HL-60/S4 treated with phorbol 12-myristate 13-acetate at 8.2 ng/mL for 4 days and 3 days (cell line): ENCODE results near the gene RNF217.
"Not testable (repeated sequence)": the region's sequence is repeated elsewhere in the genome, so short reads cannot be mapped to it uniquely, and the experiment has no call there.

ENCODE experiments used
- in situ Hi-C: fragments of 300-500 bp; cut with MboI; formaldehyde crosslinking; loops from 2 replicates; pipeline ENCODE4 v1.15.0; 2022; ENCODE audit warnings: low sequenced_read_pairs

RNF217 gene

DNA sequence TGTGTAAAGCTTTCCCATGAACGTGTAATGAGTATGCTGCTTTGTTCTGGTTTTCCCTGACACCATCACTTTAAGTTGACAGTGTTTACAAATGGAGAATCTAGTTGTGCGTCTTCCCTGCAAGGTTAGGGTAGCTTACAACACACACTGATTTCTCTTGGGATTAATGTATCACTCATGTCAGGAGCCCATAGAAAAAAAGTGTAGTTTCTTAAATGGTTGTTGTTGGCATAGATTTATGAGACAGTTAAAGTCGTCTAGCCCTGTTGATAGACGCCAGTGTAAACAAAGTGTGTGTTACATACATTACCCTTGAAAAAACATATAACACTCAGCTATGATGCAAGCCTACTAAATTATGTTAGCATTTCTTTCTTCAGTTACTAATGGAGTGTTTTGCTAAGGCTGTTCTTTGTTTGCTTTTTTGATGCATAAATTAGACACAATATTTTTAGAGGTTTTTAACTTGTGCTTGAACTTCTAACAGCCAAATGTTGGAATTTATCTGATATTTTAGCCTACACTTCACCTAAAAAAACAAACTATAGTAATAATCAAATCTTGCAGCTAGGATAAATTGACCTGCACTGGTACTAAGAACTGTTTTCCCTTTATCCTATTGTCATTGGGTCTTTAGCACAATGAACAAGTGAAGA lies 88.6 kb downstream of the RNF217 start:
- in situ Hi-C loops = no loop called here

DNA sequence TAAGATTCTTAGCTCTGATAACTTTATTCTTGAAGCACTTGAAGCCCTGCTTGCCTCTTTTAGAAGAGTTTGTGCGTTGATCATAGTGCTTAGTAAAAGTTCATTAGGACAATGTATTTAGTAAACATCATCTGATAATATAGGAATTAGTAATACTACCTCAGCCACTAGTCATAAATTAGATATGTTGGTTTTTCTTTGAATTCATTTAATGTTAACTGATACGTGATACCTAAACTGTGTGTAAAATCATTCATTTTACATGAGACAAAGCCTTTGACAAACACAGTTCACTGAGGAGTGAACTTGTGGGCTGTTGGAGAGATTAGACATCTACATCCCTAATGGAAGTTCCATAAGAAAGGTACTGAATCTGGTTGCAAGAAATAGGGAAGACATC lies 91.6 kb downstream of the RNF217 start:
- in situ Hi-C loops = no loop called here

DNA sequence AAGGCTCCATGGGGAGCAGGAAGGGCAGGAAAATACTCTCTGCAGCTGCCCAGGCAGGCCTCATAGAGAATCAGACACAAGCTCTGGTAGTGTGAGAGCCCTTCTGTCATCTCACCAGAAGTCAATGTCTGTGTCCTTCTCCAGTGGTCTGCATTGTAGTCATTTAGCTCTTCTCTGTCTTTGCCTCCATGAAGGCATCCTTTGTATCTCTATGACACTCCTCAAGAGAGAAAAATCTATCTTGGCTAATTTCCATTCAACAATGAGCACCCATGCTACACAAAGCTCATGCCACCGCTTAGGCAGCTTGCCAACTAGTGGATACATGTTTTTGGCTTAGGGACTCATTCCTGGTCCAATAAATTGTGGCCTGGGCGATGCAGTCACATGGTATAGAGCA lies 92.1 kb downstream of the RNF217 start:
- in situ Hi-C loops = no loop called here

DNA sequence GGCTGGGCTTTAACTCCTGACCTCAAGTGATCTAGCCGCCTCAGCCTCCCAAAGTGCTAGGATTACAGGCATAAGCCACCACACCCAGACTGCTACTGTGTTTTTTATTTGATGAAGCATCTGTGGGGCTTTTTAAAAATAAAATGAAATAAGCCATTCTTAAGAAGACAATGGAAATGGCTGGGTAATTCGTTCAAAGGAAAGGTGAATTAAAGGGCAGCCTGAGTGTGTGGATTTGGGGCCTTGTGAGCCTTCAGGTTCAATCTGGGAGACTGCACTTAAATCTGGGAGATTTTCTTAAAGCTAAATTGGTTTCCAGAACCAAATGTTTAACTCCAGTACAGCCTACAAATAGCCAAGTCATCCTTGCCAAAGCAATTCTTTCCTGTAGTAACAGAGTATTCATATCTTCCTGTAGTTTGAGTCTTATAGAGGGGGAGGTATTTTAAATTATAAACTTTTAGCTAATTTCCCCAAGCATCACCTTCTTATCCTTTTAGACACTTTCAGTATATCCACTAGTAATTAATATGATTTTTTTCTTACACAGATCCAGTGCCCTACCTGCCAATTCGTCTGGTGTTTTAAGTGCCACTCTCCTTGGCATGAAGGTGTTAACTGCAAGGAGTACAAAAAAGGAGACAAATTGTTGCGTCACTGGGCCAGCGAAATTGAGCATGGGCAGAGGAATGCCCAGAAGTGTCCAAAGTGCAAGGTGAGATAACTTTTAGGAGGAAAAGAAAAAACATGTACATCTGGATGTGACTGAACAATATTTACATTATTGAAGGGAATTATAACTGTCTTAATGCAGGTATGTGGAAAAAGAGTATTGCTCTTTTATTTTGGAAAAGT lies 95.4 kb downstream of the RNF217 start:
- in situ Hi-C loops = no loop called here

DNA sequence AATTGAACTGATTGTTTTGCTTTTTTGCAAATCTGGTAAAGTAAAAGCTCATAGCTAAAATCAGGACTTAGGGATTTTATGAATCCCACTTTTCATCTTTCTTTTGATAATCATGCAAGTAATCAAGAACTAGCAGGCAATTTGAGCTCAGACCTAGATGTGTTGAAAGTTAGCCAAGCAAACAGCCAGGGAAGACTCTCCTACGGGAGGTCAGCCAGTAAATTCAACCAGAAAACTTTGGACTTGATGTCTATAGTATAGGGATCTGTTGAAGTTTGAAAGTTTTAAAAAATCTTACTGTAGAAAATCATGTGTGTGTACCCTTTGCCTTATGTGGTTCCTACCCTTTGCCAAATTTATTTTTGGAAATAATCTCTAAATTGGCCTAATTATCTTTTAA lies 96.3 kb downstream of the RNF217 start:
- in situ Hi-C loops = no loop called here

DNA sequence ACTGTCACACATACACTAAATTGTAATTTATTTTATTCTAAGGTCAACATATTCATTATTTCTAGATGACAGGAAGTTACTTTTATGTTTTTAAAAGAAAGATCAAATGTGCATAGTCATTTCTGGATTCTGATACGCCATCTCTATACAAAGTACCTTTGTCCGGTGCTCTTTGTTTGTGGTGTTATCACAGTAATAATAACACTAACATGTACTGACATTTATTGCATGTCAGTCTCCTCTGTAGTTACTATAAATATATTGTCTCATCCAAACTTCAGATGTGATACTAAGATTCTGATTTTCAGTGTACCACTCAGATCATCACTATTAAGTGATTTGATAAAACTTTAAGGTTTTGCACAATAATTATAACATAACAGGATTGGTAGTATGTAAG lies 101.1 kb downstream of the RNF217 start:
- in situ Hi-C loops = no loop called here

DNA sequence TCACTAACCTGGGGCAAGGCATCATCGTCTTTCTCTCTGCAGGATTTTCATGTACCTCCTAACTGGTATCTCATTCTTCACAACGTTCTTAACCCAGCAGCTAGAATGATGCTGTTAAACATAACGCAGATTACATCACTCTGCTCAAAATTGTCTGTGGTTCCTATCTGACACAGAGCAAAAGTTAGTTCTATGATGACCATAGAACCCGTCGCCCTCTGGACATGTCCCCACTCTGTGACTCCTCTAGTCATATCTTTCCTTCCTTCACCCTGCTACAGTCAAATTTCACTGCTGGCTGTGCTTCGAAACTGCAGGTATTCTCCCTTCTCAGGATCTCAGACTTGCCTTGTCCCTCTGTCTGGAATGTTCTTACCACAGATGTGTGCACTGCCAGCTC lies 103.9 kb downstream of the RNF217 start:
- in situ Hi-C loops = no loop called here

DNA sequence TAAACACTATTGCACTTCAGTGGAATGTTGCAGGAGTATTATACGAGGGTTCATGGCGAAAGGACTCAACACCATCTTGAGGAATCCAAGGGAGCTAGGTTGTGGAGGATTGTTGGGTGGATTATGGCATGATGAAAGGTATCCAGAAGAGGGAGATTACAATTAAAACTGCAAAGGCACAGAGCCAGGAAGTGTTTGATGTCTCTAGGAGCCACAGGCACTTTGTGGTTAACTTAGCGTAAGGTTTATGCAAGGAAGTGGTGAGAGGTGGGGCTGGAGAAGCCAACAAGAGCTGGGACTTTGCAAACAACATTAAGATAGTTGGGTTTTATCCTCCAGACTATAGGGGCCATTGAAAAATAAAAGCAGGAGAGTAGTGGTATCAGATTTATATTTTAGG lies 104.7 kb downstream of the RNF217 start:
- in situ Hi-C loops = no loop called here

DNA sequence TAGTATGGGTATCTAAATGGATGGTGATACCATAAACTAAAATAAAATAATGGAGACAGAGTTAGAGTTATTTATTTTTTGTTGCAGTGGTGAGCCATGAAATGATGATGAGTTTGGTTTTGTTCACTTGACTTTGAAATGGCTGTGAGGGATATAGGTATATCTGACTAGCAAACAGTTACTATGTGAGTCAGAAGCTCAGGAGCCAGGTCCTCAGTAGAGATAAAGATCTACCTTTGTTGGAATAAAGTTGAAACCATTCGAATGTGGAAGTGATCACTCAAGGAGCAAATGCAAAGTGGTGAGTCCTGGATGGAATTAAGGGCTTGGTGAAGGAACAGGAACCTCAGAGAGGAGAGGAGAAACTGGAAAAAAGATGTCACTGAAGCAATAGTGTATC lies 105.3 kb downstream of the RNF217 start:
- in situ Hi-C loops = no loop called here

DNA sequence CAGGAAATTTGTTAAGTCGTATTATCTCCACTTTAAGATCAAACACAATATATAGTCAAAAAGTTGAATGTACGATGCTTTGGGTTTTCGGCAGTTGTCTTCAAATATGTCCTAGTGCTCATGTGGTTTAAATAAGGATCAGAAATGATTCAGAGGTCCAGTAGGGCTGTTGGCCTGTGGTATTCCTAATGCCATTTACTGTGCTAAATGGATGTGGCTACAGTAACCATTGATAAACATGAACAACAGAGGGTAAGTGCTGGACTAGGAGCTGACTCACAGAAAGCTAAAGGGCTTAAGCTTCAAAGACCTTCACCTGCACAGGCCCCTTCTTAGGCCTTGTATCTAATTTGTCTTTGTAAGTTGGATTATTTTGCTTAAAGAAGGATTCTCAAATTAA lies 110.8 kb downstream of the RNF217 start:
- in situ Hi-C loops = no loop called here

DNA sequence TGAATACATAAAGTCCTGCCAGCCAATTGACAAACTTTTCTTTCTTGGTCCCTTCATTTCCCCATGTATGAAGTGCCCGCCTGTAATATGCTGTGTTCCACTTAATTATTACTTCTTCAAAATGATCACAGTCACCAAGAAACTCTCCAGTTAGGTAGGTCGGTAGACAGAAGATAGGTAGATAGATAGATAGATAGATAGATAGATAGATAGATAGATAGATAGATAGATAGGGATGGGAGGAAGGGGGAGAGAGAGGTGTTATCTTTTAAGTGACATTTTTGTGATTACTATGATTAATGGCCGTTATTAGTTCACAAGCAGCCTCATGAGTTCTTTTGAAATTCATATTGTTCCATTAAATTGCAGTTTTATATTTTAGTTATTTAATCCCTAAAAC lies 111.9 kb downstream of the RNF217 start:
- in situ Hi-C loops = no loop called here

DNA sequence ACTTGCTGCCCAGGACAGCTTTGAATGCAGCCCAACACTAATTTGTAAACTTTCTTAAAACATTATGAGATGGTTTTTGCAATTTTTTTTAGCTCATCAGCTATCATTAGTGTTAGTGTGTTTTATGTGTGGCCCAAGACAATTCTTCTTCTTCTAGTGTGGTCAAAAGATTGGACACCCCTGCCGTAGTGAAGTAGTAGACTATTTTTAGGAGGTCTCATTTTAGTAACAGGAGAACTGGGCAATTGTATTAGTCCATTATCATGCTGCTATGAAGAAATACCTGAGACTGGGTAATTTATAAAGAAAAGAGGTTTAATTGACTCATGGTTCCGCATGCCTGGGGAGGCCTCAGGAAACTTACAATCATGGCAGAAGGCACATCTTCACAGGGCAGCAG lies 112.8 kb downstream of the RNF217 start:
- in situ Hi-C loops = not testable (repeated sequence)

DNA sequence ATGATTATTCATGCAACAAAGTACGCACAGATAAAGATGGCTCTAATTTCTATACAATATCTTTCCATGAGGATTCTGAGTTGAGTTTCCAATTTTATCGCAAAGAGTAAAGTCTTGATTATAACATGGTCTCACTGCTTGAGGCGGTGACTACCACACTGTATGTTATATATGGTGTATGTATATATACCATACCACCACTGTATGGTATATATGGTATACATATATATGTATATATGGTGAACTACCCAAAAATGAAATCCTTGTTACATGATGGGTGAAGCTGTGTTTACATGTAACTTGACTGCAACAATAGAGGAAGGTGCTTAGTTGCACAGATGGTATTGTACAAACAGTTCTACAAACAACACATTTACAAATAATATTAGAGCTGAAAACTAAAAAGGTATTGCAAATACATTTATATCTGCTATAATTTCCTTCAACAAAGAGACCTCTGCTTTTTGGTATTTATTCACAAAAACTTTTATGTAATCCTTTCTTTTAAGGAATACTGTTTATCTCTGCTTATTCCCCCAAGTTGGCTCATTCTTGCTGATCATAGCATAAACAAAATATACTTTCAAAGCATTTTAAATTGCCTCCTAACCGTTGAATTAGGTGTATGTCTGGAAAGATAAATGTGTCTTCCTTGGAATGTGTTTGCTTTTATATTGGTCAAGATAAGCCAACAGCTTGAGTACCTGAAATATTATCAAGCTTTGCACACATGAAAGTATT lies 113.7 kb downstream of the RNF217 start:
- in situ Hi-C loops = no loop called here

DNA sequence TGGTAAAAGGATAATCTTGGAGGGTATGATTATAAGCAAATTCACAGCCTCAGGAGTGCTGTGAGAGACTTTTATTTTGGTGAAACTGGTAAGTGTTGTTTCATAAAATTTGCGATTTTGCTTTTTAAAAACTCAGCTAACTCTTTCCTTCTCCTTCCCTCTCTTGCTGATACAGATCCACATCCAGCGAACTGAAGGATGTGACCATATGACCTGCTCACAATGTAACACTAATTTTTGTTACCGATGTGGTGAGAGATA lies 114.2 kb downstream of the RNF217 start:
- in situ Hi-C loops = no loop called here

DNA sequence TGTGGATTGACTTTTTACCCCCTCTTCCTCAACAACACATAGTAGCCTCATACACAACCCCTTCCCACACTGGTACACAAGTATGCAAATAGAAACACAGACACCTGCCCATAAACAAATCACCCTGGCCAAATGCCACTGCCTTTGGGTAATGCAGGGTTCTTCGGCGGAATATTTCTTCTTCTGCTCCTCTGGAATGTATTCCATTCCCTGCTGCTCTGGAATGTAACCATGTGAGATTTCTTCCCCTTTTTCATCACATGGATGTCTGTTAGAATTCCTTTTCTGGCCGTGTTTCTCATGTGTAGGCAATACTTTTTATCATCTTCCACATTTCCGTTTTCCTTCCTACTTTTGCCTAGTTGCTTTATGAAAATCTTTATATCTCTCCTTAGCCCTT lies 115.2 kb downstream of the RNF217 start:
- in situ Hi-C loops = no loop called here

DNA sequence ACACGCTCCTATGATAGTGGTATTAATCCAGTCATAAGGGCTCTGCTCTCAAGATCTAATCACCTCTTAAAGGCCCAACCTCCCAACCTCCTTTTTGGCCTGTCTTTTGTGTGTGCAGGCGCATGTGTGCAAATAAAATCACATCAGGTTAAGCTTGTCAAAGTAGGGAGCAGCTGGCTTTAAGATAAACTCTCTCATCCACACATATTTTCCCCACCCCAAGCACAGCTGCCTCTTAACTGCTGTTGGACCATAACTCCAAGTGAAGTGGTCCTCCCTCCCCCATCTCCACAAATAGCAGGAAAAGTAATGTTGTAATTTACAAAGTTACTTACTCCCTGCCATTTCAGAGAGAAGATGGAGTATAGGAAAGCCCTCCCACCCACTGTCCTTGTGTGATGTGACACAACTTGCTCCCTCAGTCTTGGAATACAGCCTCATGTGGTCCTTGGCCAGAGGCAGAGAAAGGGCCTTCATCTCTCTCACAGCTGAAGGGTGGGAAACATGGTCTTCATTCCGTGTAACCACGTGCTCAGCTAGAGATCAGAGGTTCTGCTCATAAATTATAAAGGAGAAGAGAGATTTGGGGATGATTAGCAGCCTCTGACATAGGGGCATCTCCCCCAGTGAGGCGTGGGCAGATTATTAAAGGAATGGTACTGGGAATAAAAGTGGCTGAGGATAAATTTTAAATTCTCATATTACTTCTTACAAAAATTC lies 116.5 kb downstream of the RNF217 start:
- in situ Hi-C loops = no loop called here

DNA sequence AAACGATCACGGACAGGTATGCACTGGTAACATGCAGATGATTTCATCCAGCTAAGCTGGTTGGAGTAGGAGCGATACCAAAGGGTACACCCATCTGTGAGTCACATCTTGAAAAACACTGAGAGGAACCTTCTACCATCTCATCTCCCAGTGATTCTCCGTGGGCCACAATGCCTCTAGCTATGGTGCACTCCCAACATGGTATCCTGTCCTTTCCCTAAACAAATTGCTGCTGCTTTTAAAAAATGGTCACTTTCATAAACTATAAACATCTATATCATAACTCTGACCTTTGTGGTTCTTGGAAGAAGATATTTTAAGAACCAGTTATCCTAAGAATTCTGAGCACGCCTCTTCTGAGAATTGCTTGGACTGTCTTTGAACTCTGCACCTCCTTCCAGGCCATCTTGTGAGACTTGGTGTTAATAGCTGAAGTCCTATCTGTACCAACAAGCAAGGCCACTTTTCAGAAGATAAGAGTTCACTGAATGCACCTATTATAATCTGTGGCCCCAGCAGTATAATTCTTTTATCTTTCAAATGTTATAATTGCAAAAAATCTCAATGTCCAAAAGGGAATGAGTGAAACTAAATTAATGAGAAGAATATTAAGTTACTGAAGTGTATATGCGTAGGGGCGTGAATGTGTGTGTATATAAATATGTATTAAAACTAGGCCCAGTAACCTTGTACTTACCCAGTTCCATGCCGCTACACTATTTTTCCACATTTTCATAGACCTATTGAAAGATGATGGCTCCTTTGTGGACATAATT lies 120.9 kb downstream of the RNF217 start:
- in situ Hi-C loops = no loop called here

DNA sequence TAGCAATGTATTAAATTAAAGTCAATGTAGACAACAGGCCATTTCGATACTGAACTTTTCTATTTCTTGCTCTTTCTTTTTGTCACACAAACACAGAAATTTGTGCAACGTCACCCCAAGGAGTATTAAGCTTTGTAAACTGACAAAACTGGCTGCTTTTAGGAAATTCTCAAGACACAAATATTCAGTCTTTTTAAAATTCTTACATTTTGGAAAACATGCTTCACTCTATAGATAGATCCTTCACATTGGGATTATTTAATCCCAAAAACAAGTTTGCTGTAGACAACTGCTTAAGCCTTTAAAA lies 121.4 kb downstream of the RNF217 start:
- in situ Hi-C loops = no loop called here

DNA sequence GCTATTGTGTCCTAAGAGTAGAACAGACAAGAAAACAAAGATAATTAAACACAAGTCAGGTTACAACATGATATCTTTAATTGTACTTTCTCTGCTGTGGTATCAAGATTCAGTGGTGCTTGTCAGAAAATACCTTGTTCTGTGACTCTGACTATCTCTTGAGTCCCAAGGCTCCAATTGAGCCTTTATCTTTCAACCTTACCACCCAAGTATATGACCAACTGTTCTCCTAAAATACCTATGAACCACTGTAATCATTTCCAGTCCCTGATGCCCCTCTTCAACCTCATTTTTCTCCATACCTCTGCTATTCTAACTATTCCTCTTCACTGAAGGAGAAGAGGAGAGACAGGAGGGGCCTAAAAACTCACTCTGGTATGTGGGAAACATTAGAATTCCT lies 124.5 kb downstream of the RNF217 start:
- in situ Hi-C loops = no loop called here

DNA sequence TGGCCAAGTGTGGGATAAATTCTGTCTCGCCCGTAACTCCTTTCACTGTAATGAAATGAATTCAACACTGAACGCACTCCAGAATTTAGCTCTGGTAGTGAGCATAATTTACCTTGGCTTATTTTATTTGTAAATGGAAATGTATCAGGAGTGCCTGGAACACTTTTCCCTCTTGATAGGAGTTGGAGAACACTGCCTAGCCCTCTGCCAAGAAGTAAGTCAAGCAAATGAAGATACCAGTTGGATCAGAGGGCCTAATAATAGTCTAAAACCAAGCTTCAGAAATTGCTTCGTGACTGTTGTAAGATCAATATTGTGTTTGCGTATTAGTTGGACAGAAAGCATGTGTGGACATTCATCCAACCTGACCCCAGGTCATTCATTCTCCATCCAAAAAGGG lies 126.7 kb downstream of the RNF217 start:
- in situ Hi-C loops = no loop called here

DNA sequence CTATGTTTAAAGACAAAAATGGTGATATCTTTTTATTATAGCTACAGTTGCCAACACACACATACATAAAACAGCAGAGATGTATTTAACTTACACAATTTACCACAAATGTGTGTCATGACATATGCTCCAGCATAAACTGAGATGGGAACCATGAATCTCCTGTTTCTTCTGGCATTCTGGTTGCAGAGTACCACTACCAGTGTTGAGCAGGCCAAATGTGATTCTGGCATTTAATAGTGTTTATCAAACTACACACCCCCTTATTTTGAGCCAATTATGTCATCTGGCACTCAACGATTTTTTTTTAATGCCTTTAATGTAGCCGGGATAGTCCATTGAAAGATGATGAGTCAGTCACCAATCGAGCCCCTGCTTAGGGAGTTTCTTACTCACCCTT lies 132.3 kb downstream of the RNF217 start:
- in situ Hi-C loops = no loop called here
